GM12875 (cell line): ENCODE data around the gene CSF2.
A peak's percentile ranks its signal among the peaks of the same experiment; 100 is the strongest.

Experiments used
- H3K4me3 ChIP-seq: one replicate; pipeline ENCODE4 v1.5.1; 2011; ENCODE audit warnings: low read depth, low read length, control low read depth
- CTCF ChIP-seq: IDR thresholded peaks from 2 replicates; pipeline ENCODE4 v1.5.1; 2011; ENCODE audit warnings: low read depth, mild to moderate bottlenecking, control low read depth, inconsistent platforms, low read length, moderate library complexity, borderline replicate concordance; ENCODE audit not compliant: insufficient read depth

The CSF2 gene

GRCh38 chr5:132059043-132059695 is 14.4 kb upstream of the CSF2 start:
- no peak overlapping the region for H3K4me3 ChIP-seq
- no peak for TF ChIP-seq CTCF

GRCh38 chr5:132059696-132060500 is 13.7 kb upstream of the CSF2 start:
- no peak overlapping the region for H3K4me3 ChIP-seq
- no peak for TF ChIP-seq CTCF

- H3K4me3 ChIP-seq, result no peak within 1 kb of the TSS
- no peak for TF ChIP-seq CTCF
Measured at GRCh38 chr5:132060501-132061161, 13.0 kb upstream of the CSF2 start, which contains the start of gene IL3. Gene IL3, plus strand, starts transcription at chr5:132060655. Its CDS starts 52 bp downstream, at chr5:132060707.

GRCh38 chr5:132063090-132063911 is 10.3 kb upstream of the CSF2 start:
- TF ChIP-seq CTCF, result peak; percentile 98
- H3K4me3 ChIP-seq, result no peak overlapping the region

GRCh38 chr5:132064140-132064539 is 9.4 kb upstream of the CSF2 start:
- no peak for TF ChIP-seq CTCF
- H3K4me3 ChIP-seq, result no peak overlapping the region

- H3K4me3 ChIP-seq, result no peak overlapping the region
- peak; percentile 98 for TF ChIP-seq CTCF
Measured at GRCh38 chr5:132064738-132065331, 8.8 kb upstream of the CSF2 start.
